Esophagus muscularis mucosa (tissue), 3 donors: ENCODE data around the gene CSE1L.

Experiments used
- POLR2A ChIP-seq: fragments of 450-650 bp; IDR thresholded peaks from one replicate; pipeline ENCODE4 v1.6.1; 2017; ENCODE audit warnings: antibody characterized with exemption, moderate library complexity, mild to moderate bottlenecking, low read depth
- POLR2AphosphoS5 ChIP-seq, 2 donors: sonication (generic); formaldehyde crosslinking; IDR thresholded peaks; one replicate each; pipeline ENCODE4 v1.6.1; 2017; ENCODE audit warnings: antibody characterized with exemption in 2 of 2
- TF ChIP-seq, protein P1 (sequence below), 3 experiments: fragments of 200-600 bp in 2 of 3; fragments of 450-650 bp in 1 of 3; sonication (generic) in 2 of 3; IDR thresholded peaks; one replicate each; pipeline ENCODE4 v1.5.1; 2017 to 2019; ENCODE audit warnings: antibody characterized with exemption in 3 of 3, mild to moderate bottlenecking in 2 of 3, moderate library complexity in 1 of 3

DNA sequence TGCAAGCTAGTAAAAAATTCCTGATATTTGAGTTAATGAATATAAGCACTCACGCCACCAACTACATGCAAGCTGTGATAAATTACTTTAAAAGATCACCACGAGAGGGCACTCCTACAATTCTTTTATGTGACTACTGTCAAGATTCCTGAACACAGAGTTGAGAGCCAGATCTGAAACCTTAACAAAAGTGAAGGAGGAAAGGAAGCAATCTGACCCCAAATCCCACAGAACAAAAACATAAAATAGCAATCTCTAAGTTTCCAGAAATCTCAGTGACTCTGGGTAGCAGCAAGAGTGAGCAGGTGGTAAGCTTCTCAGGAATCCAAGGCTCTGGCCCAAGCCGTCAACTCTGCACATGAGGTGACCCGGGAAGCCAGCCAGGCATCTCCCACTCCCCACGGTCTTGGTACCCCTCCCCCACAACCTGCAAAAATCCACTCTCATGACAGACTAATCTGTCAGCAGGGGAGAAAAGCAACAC is 86.9 kb downstream of the CSE1L start:
- TF ChIP-seq, protein P1, sequence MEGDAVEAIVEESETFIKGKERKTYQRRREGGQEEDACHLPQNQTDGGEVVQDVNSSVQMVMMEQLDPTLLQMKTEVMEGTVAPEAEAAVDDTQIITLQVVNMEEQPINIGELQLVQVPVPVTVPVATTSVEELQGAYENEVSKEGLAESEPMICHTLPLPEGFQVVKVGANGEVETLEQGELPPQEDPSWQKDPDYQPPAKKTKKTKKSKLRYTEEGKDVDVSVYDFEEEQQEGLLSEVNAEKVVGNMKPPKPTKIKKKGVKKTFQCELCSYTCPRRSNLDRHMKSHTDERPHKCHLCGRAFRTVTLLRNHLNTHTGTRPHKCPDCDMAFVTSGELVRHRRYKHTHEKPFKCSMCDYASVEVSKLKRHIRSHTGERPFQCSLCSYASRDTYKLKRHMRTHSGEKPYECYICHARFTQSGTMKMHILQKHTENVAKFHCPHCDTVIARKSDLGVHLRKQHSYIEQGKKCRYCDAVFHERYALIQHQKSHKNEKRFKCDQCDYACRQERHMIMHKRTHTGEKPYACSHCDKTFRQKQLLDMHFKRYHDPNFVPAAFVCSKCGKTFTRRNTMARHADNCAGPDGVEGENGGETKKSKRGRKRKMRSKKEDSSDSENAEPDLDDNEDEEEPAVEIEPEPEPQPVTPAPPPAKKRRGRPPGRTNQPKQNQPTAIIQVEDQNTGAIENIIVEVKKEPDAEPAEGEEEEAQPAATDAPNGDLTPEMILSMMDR (IDR thresholded peaks at IDR 0.05) = peak; percentile 55 to 68 (median 60)
- TF ChIP-seq POLR2A (no peak), POLR2AphosphoS5 (IDR thresholded peaks at IDR 0.05) (no peak)
